GM12878 (cell line): Measurements from ENCODE around the gene DCLRE1B. TPM values are rescaled to one million over a fixed set of nuclear protein-coding genes. Genes with fewer than 3 reads are reported as not detected.

Experiments
- BACH1 ChIP-seq: fragments of 450-650 bp; IDR thresholded peaks from 2 replicates; pipeline ENCODE4 v1.6.1; 2017; ENCODE audit warnings: mild to moderate bottlenecking, borderline replicate concordance
- BCL11A ChIP-seq: IDR thresholded peaks from 2 replicates; pipeline ENCODE4 v1.6.1; 2011; ENCODE audit warnings: low read depth, low read length
- BHLHE40 ChIP-seq, 2 experiments: fragments of 450-650 bp in 1 of 2; IDR thresholded peaks; 2 replicates each; pipeline ENCODE4 v1.6.1; 2011 to 2017; ENCODE audit warnings: low read depth in 2 of 2, borderline replicate concordance in 1 of 2, improper control_type of control experiment in 1 of 2, low read length in 1 of 2, mild to moderate bottlenecking in 1 of 2
- BRCA1 ChIP-seq: IDR thresholded peaks from 2 replicates; pipeline ENCODE4 v1.6.1; 2011; ENCODE audit warnings: low read depth, low read length, improper control_type of control experiment
- CHD1 ChIP-seq: IDR thresholded peaks from 2 replicates; pipeline ENCODE4 v1.6.1; 2012; ENCODE audit warnings: low read depth, low read length, improper control_type of control experiment
- CHD2 ChIP-seq: IDR thresholded peaks from 2 replicates; pipeline ENCODE4 v1.6.1; 2011; ENCODE audit warnings: low read depth, low read length, improper control_type of control experiment, borderline replicate concordance
- CHD4 ChIP-seq: fragments of 200-600 bp; sonication (generic); IDR thresholded peaks from 2 replicates; pipeline ENCODE4 v1.6.1; 2016; ENCODE audit warnings: mild to moderate bottlenecking
- E2F8 ChIP-seq: fragments of 450-650 bp; IDR thresholded peaks from 2 replicates; pipeline ENCODE4 v1.6.1; 2018; ENCODE audit warnings: mild to moderate bottlenecking, low read depth, moderate library complexity; ENCODE audit not compliant: partially characterized antibody
- EZH2 ChIP-seq: IDR thresholded peaks from 2 replicates; pipeline ENCODE4 v1.6.1; 2012; ENCODE audit warnings: low read depth, mild to moderate bottlenecking, control low read depth, inconsistent platforms, low read length, borderline replicate concordance; ENCODE audit not compliant: control insufficient read depth
- FOXK2 ChIP-seq: fragments of 450-650 bp; IDR thresholded peaks from 2 replicates; pipeline ENCODE4 v1.6.1; 2017; ENCODE audit warnings: mild to moderate bottlenecking, moderate library complexity
- HCFC1 ChIP-seq: fragments of 150-350 bp; IDR thresholded peaks from 2 replicates; pipeline ENCODE4 v1.6.1; 2014; ENCODE audit warnings: low read length
- HDAC2 ChIP-seq: fragments of 200-600 bp; sonication (generic); IDR thresholded peaks from 2 replicates; pipeline ENCODE4 v1.6.1; 2017
- IRF4 ChIP-seq: IDR thresholded peaks from 2 replicates; pipeline ENCODE4 v1.6.1; 2011; ENCODE audit warnings: low read depth, low read length
- IRF5 ChIP-seq: fragments of 450-650 bp; IDR thresholded peaks from 2 replicates; pipeline ENCODE4 v1.6.1; 2017; ENCODE audit warnings: borderline replicate concordance
- JUND ChIP-seq: IDR thresholded peaks from 2 replicates; pipeline ENCODE4 v1.6.1; 2012; ENCODE audit warnings: low read depth, mild to moderate bottlenecking, low read length, improper control_type of control experiment, moderate library complexity
- LARP7 ChIP-seq: fragments of 450-650 bp; IDR thresholded peaks from 2 replicates; pipeline ENCODE4 v1.6.1; 2017; ENCODE audit warnings: mild to moderate bottlenecking
- MTA2 ChIP-seq: fragments of 450-650 bp; IDR thresholded peaks from 2 replicates; pipeline ENCODE4 v1.6.1; 2016; ENCODE audit warnings: low read depth, mild to moderate bottlenecking, moderate library complexity
- MTA3 ChIP-seq: IDR thresholded peaks from 2 replicates; pipeline ENCODE4 v1.6.1; 2012; ENCODE audit warnings: low read length, inconsistent platforms, borderline replicate concordance
- NFYB ChIP-seq: IDR thresholded peaks from 2 replicates; pipeline ENCODE4 v1.6.1; 2011; ENCODE audit warnings: low read depth, mild to moderate bottlenecking, low read length, improper control_type of control experiment, moderate library complexity; ENCODE audit not compliant: insufficient read depth
- NR2F1 ChIP-seq: fragments of 450-650 bp; conservative IDR thresholded peaks from 2 replicates; pipeline ENCODE4 v1.6.1; 2017; ENCODE audit warnings: mild to moderate bottlenecking
- POU2F2 ChIP-seq: IDR thresholded peaks from 3 replicates; pipeline ENCODE4 v1.6.1; 2011; ENCODE audit warnings: low read depth, mild to moderate bottlenecking, low read length, borderline replicate concordance
- RFX5 ChIP-seq: IDR thresholded peaks from 2 replicates; pipeline ENCODE4 v1.6.1; 2011; ENCODE audit warnings: low read depth, low read length, improper control_type of control experiment
- SIN3A ChIP-seq: IDR thresholded peaks from 2 replicates; pipeline ENCODE4 v1.6.1; 2012; ENCODE audit warnings: low read depth, low read length, improper control_type of control experiment
- SMC3 ChIP-seq: IDR thresholded peaks from 2 replicates; pipeline ENCODE4 v1.6.1; 2011; ENCODE audit warnings: low read length, improper control_type of control experiment, borderline replicate concordance
- TARDBP ChIP-seq: IDR thresholded peaks from 2 replicates; pipeline ENCODE4 v1.6.1; 2016; ENCODE audit warnings: borderline replicate concordance
- ZBTB33 ChIP-seq: fragments of 450-650 bp; IDR thresholded peaks from 2 replicates; pipeline ENCODE4 v1.6.1; 2017; ENCODE audit warnings: mild to moderate bottlenecking
- ZNF24 ChIP-seq: fragments of 450-650 bp; IDR thresholded peaks from 2 replicates; pipeline ENCODE4 v1.6.1; 2017; ENCODE audit warnings: antibody characterized with exemption, mild to moderate bottlenecking
- ZNF274 ChIP-seq: IDR thresholded peaks from one replicate; pipeline ENCODE4 v1.8.0; 2011; ENCODE audit not compliant: insufficient read length, insufficient read depth
- polyA plus RNA-seq, 11 experiments: library from polyadenylated mRNA; depleted of rRNA in 4 of 11; unstranded in 6 of 11; stranded (reverse) in 5 of 11; fragments of >200 nt; fragmentation: Nextera tagmentation in 4 of 11; fragmentation: Illumina TruSeq in 1 of 11; extraction: Ambion mirVana in 4 of 11; extraction: Trizol in 1 of 11; gene quantifications; 1 replicate in 1 of 11; 2 replicates in 10 of 11; pipeline versions ENCODE4 v1.2.1 to v1.2.3, GENCODE V29; 2011 to 2016; ENCODE audit warnings: inconsistent platforms in 2 of 11, missing spikeins in 2 of 11, low read depth in 1 of 11
- total RNA-seq, 4 experiments: library from RNA; depleted of rRNA in 3 of 4; stranded (reverse); fragments of >200 nt in 3 of 4; fragmentation: Illumina TruSeq in 1 of 4; extraction: Trizol in 1 of 4; gene quantifications; 2 replicates each; pipeline versions ENCODE4 v1.2.1 to v1.2.3, GENCODE V29; 2013 to 2021

DCLRE1B gene
- total and polyA plus RNA-seq, 10 of the 15 experiments (the other 5 are each of a cell fraction or from before 2014, with no cell fraction given) = 5.4 to 18.3 (median 13.4) TPM

- TF ChIP-seq CHD4 = no peak
- no peak for TF ChIP-seq SIN3A
- TF ChIP-seq ZNF24 = no peak
- no peak for TF ChIP-seq LARP7
- no peak for TF ChIP-seq CHD2
- peak; percentile 41; the same call in 1 of the 2 replicates for TF ChIP-seq BCL11A
- no peak for TF ChIP-seq EZH2
- TF ChIP-seq E2F8 = no peak
- no peak for TF ChIP-seq SMC3
- TF ChIP-seq MTA3 = no peak
- no peak for TF ChIP-seq CHD1
- no peak for TF ChIP-seq NR2F1
- no peak for TF ChIP-seq NFYB
- TF ChIP-seq BHLHE40 (IDR thresholded peaks at IDR 0.05; ENCODE audit: borderline replicate concordance in 1 of 2, low read depth in 2 of 2, low read length in 1 of 2) = peak in 1 of 2 experiments; percentile 48; a peak in 1 of 4 replicates
- TF ChIP-seq IRF5 = peak; percentile 28; the same call in 1 of the 2 replicates
- TF ChIP-seq IRF4 = no peak
- TF ChIP-seq FOXK2 = no peak
- no peak for TF ChIP-seq BRCA1
- TF ChIP-seq RFX5 = no peak
- peak; percentile 30; the same call in 1 of the 2 replicates for TF ChIP-seq MTA2
- no peak for TF ChIP-seq POU2F2
- no peak for TF ChIP-seq HDAC2
- no peak for TF ChIP-seq TARDBP
- no peak for TF ChIP-seq ZNF274
- TF ChIP-seq BACH1 = no peak
- no peak for TF ChIP-seq HCFC1
- TF ChIP-seq ZBTB33 = no peak
- TF ChIP-seq JUND = no peak
Measured at GRCh38 chr1:113940365-113941244, 35.5 kb downstream of the DCLRE1B start (continued).
